ENCODE results near the gene VRTN. TPM values are rescaled to one million over a fixed set of nuclear protein-coding genes. Genes with fewer than 3 reads are reported as not detected.
"Not testable (repeated sequence)": the region's sequence is repeated elsewhere in the genome, so short reads cannot be mapped to it uniquely, and the experiment has no call there.

VRTN gene
- total and polyA plus RNA-seq, 2 experiments from 2014 or later = 1.3 to 2.7 TPM

- Histone ChIP-seq H3K27me3 (no peaks in the 10 kb centered on the region), H3K4me1 (ENCODE audit: low read depth) (peaks cover 9% of the 10 kb centered on the region), H3K9me3 (ENCODE audit: low read depth) (no peaks in the 10 kb centered on the region), H3K4me3 (no peak overlapping the region), H3K36me3 (no peaks in the 10 kb centered on the region), H3K27ac (no peak overlapping the region)
- DNase-seq (ENCODE audit: low read depth in 1 of 2, low spot score in 1 of 2) = no peak
- TF ChIP-seq CTCF (IDR thresholded peaks at IDR 0.05; ENCODE audit: low read depth, low read length) = no peak
Measured at GRCh38 chr14:74377976-74378690, 29.9 kb downstream of the VRTN start.

- no peak for DNase-seq (ENCODE audit: low read depth in 1 of 2, low spot score in 1 of 2)
- Histone ChIP-seq H3K36me3 (no peaks in the 10 kb centered on the region), H3K27ac (no peak overlapping the region), H3K4me3 (no peak overlapping the region), H3K4me1 (ENCODE audit: low read depth) (no peaks in the 10 kb centered on the region), H3K9me3 (ENCODE audit: low read depth) (no peaks in the 10 kb centered on the region), H3K27me3 (no peaks in the 10 kb centered on the region)
- no peak for TF ChIP-seq CTCF (IDR thresholded peaks at IDR 0.05; ENCODE audit: low read depth, low read length)
Measured at GRCh38 chr14:74380172-74380571, 31.9 kb downstream of the VRTN start.

GRCh38 chr14:74380845-74381244 lies 32.6 kb downstream of the VRTN start:
- Histone ChIP-seq H3K27me3 (no peaks in the 10 kb centered on the region), H3K4me3 (no peak overlapping the region), H3K9me3 (ENCODE audit: low read depth) (no peaks in the 10 kb centered on the region), H3K27ac (no peak overlapping the region), H3K4me1 (ENCODE audit: low read depth) (no peaks in the 10 kb centered on the region), H3K36me3 (no peaks in the 10 kb centered on the region)
- no peak for TF ChIP-seq CTCF (IDR thresholded peaks at IDR 0.05; ENCODE audit: low read depth, low read length)
- no peak for DNase-seq (ENCODE audit: low read depth in 1 of 2, low spot score in 1 of 2)

- not testable (repeated sequence) for H3K4me1 ChIP-seq (ENCODE audit: low read depth); H3K27me3 ChIP-seq; H3K36me3 ChIP-seq; DNase-seq (ENCODE audit: low read depth in 1 of 2, low spot score in 1 of 2); H3K9me3 ChIP-seq (ENCODE audit: low read depth); H3K4me3 ChIP-seq; H3K27ac ChIP-seq
Measured at GRCh38 chr14:74381571-74381970, 33.3 kb downstream of the VRTN start.

- no peak for DNase-seq (ENCODE audit: low read depth in 1 of 2, low spot score in 1 of 2)
- TF ChIP-seq CTCF (IDR thresholded peaks at IDR 0.05; ENCODE audit: low read depth, low read length) = no peak
Measured at GRCh38 chr14:74382231-74382630, 34.0 kb downstream of the VRTN start.

GRCh38 chr14:74389980-74390379 lies 41.7 kb downstream of the VRTN start:
- no peak overlapping the region for H3K27ac ChIP-seq
- no peak for TF ChIP-seq CTCF (IDR thresholded peaks at IDR 0.05; ENCODE audit: low read depth, low read length)
- no peaks in the 10 kb centered on the region for H3K9me3 ChIP-seq (ENCODE audit: low read depth)
- H3K4me3 ChIP-seq = no peak overlapping the region
- no peaks in the 10 kb centered on the region for H3K27me3 ChIP-seq
- no peaks in the 10 kb centered on the region for H3K36me3 ChIP-seq
- H3K4me1 ChIP-seq (ENCODE audit: low read depth) = no peaks in the 10 kb centered on the region
- no peak for DNase-seq (ENCODE audit: low read depth in 1 of 2, low spot score in 1 of 2)

More at GRCh38 chr14:74382231-74382630, 34.0 kb downstream of the VRTN start:
- Histone ChIP-seq H3K27ac (no peak overlapping the region), H3K4me1 (ENCODE audit: low read depth) (no peaks in the 10 kb centered on the region), H3K4me3 (no peak overlapping the region), H3K9me3 (ENCODE audit: low read depth) (no peaks in the 10 kb centered on the region), H3K27me3 (no peaks in the 10 kb centered on the region), H3K36me3 (no peaks in the 10 kb centered on the region)

GRCh38 chr14:74390505-74390904 lies 42.2 kb downstream of the VRTN start:
- not testable (repeated sequence) for H3K9me3 ChIP-seq (ENCODE audit: low read depth); H3K27me3 ChIP-seq; DNase-seq (ENCODE audit: low read depth in 1 of 2, low spot score in 1 of 2); H3K27ac ChIP-seq; H3K4me3 ChIP-seq; H3K4me1 ChIP-seq (ENCODE audit: low read depth); H3K36me3 ChIP-seq

Data from cardiac muscle cell (in vitro differentiated cells and primary cell).